ENCODE data around the gene ADGRD1.

Gene ADGRD1

DNA sequence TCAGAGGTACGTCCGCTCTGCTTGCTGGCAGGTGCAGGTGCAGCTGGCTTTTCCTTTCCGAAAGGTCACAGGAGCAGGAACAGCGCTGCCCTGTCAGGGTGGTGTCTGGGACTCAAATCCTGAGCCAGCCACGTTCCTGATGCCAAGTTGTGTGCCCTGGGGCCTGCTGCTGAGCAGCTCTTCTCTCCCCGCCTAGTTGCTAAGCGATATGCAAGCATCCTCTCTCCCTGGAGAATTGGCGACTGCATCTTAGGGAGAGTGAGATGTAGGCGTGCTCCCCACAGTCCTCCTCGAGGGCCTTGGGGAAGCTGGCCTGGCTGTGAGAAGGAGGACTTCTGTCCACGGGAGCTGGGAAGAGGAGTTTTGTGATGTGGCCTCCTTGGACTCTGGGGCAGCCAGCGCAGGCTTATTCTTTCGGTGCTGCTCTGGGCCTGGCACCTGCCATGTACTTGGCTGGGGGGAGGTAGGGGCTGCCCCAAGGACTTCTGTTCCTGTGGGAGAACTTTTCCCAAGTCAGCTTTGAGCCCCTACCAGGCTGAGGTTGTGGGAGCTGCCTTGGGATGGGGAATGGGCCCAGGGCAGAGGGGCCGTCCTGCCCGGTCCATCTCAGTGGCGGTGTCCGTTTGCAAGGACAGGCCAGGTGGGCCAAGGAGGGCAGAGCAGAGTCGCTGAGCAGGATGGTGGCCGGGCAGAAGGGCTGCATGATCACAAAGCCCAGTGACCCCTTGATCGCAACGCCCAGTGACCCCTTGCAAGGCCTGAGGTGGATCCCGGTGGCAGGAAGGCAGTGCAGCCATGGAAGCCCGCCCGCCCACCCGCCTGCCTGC is 183.5 kb downstream of the ADGRD1 start:
- Histone ChIP-seq H3K27me3 (ENCODE audit: insufficient read depth, low read length) (no peaks in the 10 kb centered on the region), H4K91ac (ENCODE audit: low read depth, low read length) (no peak overlapping the region), H2BK5ac (ENCODE audit: low read depth, low read length, poor library complexity) (no peak overlapping the region), H3K9ac (ENCODE audit: low read length) (no peak overlapping the region), H3K4me1 (ENCODE audit: control insufficient read depth in 1 of 2, insufficient read depth in 2 of 2, low read length in 2 of 2) (no peaks in the 10 kb centered on the region), H2AK5ac (ENCODE audit: low read length) (no peak overlapping the region), H3K36me3 (ENCODE audit: control insufficient read depth in 1 of 2, insufficient read depth in 2 of 2, low read length in 2 of 2) (no peaks in the 10 kb centered on the region), H4K8ac (ENCODE audit: low read depth, low read length) (no peak overlapping the region), H3K9me3 (ENCODE audit: insufficient read depth, low read depth, low read length) (no peaks in the 10 kb centered on the region), H3K79me1 (ENCODE audit: low read length) (no peaks in the 10 kb centered on the region), H3K23ac (ENCODE audit: low read length) (no peak overlapping the region), H2BK12ac (ENCODE audit: low read length) (no peak overlapping the region), H3K4ac (ENCODE audit: low read depth, low read length) (no peak overlapping the region), H3K4me2 (ENCODE audit: low read length) (no peak overlapping the region), H3K14ac (ENCODE audit: low read length) (no peak overlapping the region), H4K12ac (ENCODE audit: low read depth, low read length) (no peak overlapping the region), H2AFZ (ENCODE audit: insufficient read depth, low read length, poor library complexity) (no peak overlapping the region), H3K4me3 (ENCODE audit: low read depth, low read length) (no peak overlapping the region), H3K79me2 (ENCODE audit: control insufficient read depth, insufficient read depth, low read length, poor library complexity) (no peaks in the 10 kb centered on the region), H3K27ac (ENCODE audit: low read depth, low read length) (no peak overlapping the region), H3K18ac (ENCODE audit: low read length) (no peak overlapping the region), H2BK120ac (ENCODE audit: insufficient read depth, low read length, poor library complexity) (no peak overlapping the region)
- no peak for DNase-seq
- no CpG with 5 or more reads among the region's 25 CpGs for WGBS (ENCODE audit: extremely low coverage, insufficient coverage, insufficient read length)

DNA sequence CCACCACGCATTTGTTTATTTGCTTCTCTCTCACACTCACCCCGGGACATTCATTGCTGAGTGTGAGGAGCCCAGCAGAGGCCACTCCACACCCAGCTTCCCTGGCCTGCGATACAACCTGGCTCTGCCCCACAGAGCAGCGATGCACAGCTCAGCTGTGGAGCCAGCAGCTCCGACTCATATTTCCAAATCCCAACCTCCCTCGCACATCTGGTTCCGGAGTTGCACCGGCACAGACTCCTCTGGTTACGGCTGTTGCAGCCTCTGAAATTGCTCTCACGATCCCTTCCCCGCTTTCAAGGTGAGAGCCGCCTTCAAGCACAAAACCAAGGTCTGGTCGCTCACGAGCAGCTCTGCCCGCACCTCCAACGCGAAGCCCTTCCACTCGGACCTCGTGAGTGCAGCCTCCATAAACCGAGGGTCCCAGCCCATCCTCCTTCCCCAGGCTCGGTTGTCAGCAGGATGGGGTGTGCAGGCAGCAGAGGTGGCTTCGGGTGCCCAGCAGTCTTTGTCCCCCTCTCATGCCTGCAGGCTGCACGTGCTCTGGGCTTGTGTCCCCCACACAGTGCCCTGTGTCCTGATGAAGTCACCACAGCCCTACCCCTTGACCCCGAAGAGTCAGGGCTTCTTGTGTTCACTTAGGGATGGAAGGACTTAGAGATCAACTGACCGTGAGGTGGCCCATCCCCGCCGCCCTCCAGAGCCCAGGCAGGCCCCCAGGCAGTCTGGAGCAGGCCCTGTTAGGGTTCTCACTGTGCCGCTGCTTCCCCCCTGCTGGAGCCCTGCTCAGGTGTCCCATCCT is 184.3 kb downstream of the ADGRD1 start:
- Histone ChIP-seq H3K18ac (ENCODE audit: low read length) (no peak overlapping the region), H3K27me3 (ENCODE audit: insufficient read depth, low read length) (no peaks in the 10 kb centered on the region)

DNA sequence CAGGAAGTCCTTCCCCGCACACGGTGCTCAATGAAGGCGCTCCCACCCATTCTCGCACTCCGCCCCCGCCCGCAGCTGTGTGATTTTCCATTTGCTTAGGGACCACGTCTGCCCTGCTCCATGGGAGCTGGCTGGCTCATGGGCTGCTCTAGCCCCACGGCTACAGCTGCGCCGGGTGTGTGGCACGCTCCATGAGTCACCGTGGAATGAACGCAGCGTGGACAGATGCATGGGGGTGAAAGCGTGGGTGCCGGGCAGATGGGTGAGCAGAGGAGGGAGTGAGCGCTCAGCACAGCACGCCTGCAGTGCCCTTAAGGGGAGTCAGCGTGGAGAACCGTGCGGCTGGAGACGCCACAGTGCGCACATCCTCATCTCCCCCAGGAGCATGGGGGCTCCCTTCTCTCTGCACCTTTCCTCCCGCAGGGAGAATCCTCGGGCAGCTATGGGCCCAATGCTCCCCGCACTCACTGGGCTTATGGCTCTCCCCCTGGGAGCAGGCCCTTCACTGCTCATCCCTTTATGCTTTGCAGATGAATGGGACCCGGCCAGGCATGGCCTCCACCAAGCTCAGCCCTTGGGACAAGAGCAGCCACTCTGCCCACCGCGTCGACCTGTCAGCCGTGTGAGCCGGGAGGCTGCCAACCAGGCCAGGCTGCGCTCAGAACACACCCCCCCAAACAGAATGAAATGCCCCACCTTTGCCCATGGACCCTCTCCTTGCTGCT is 185.1 kb downstream of the ADGRD1 start:
- Histone ChIP-seq H4K91ac (ENCODE audit: low read depth, low read length) (no peak overlapping the region), H3K4ac (ENCODE audit: low read depth, low read length) (no peak overlapping the region), H2BK120ac (ENCODE audit: insufficient read depth, low read length, poor library complexity) (no peak overlapping the region), H3K27ac (ENCODE audit: low read depth, low read length) (no peak overlapping the region), H3K4me3 (ENCODE audit: low read depth, low read length) (no peak overlapping the region), H3K79me2 (ENCODE audit: control insufficient read depth, insufficient read depth, low read length, poor library complexity) (no peaks in the 10 kb centered on the region), H3K9ac (ENCODE audit: low read length) (no peak overlapping the region), H2BK5ac (ENCODE audit: low read depth, low read length, poor library complexity) (no peak overlapping the region), H2AK5ac (ENCODE audit: low read length) (no peak overlapping the region), H2AFZ (ENCODE audit: insufficient read depth, low read length, poor library complexity) (no peak overlapping the region), H3K36me3 (ENCODE audit: control insufficient read depth in 1 of 2, insufficient read depth in 2 of 2, low read length in 2 of 2) (no peaks in the 10 kb centered on the region), H4K12ac (ENCODE audit: low read depth, low read length) (no peak overlapping the region), H3K27me3 (ENCODE audit: insufficient read depth, low read length) (no peaks in the 10 kb centered on the region), H3K23ac (ENCODE audit: low read length) (no peak overlapping the region), H3K4me1 (ENCODE audit: control insufficient read depth in 1 of 2, insufficient read depth in 2 of 2, low read length in 2 of 2) (no peaks in the 10 kb centered on the region), H3K14ac (ENCODE audit: low read length) (no peak overlapping the region), H3K79me1 (ENCODE audit: low read length) (no peaks in the 10 kb centered on the region), H4K8ac (ENCODE audit: low read depth, low read length) (no peak overlapping the region), H3K4me2 (ENCODE audit: low read length) (no peak overlapping the region), H3K18ac (ENCODE audit: low read length) (no peak overlapping the region), H3K9me3 (ENCODE audit: insufficient read depth, low read depth, low read length) (no peaks in the 10 kb centered on the region), H2BK12ac (ENCODE audit: low read length) (no peak overlapping the region)
- DNase-seq = no peak
- no CpG with 5 or more reads among the region's 34 CpGs for WGBS (ENCODE audit: extremely low coverage, insufficient coverage, insufficient read length)

More for the DNA sequence above, 184.3 kb downstream of the ADGRD1 start:
- Histone ChIP-seq H3K27ac (ENCODE audit: low read depth, low read length) (no peak overlapping the region), H3K9ac (ENCODE audit: low read length) (no peak overlapping the region), H3K4me2 (ENCODE audit: low read length) (no peak overlapping the region), H4K8ac (ENCODE audit: low read depth, low read length) (no peak overlapping the region), H3K36me3 (ENCODE audit: control insufficient read depth in 1 of 2, insufficient read depth in 2 of 2, low read length in 2 of 2) (no peaks in the 10 kb centered on the region), H2BK12ac (ENCODE audit: low read length) (no peak overlapping the region), H3K4me3 (ENCODE audit: low read depth, low read length) (peak overlapping the region; percentile 40), H3K9me3 (ENCODE audit: insufficient read depth, low read depth, low read length) (no peaks in the 10 kb centered on the region), H4K91ac (ENCODE audit: low read depth, low read length) (no peak overlapping the region), H3K79me2 (ENCODE audit: control insufficient read depth, insufficient read depth, low read length, poor library complexity) (no peaks in the 10 kb centered on the region), H3K4ac (ENCODE audit: low read depth, low read length) (no peak overlapping the region), H3K79me1 (ENCODE audit: low read length) (no peaks in the 10 kb centered on the region), H2AFZ (ENCODE audit: insufficient read depth, low read length, poor library complexity) (no peak overlapping the region), H2BK120ac (ENCODE audit: insufficient read depth, low read length, poor library complexity) (no peak overlapping the region), H4K12ac (ENCODE audit: low read depth, low read length) (no peak overlapping the region), H3K14ac (ENCODE audit: low read length) (no peak overlapping the region), H3K4me1 (ENCODE audit: control insufficient read depth in 1 of 2, insufficient read depth in 2 of 2, low read length in 2 of 2) (no peaks in the 10 kb centered on the region), H2BK5ac (ENCODE audit: low read depth, low read length, poor library complexity) (no peak overlapping the region), H3K23ac (ENCODE audit: low read length) (no peak overlapping the region), H2AK5ac (ENCODE audit: low read length) (no peak overlapping the region)
- no CpG with 5 or more reads among the region's 28 CpGs for WGBS (ENCODE audit: extremely low coverage, insufficient coverage, insufficient read length)
- DNase-seq = no peak

DNA sequence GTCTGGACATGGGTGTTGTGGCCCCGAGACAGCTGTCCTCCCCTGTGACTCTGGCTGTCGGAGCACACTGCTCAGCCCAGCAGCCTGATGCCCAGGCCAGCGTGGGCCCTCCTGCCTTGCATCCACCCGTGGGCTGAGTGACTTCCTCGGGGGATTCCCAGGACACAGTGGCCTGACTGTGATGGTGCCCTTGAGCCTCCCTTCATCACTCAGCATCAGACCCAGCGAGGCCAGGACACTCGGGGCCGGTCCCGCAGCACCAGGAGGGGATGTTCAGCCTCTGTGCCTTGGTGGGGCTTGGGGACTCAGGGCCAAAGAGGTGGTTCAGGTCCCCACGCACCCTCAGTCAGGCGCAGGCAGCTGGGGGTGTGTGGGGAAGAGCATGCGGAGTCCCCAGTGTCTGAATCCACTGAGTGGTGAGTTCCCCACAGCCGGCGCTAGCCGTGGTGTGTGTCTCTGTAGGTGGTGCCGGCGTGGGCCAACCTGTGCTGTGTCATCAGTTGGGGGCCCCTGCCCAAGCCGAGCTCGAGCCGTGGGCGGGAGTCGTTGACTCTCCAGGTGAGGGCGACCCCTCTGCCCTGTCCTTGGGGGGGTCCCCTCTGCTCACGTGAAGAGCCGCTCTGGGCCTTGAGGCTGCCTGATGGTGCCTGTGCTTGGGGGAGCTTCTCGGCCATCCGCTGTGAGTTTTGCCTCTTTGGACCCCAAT is 185.8 kb downstream of the ADGRD1 start:
- DNase-seq = no peak
- H3K23ac ChIP-seq (ENCODE audit: low read length) = no peak overlapping the region
- no peak overlapping the region for H2BK120ac ChIP-seq (ENCODE audit: insufficient read depth, low read length, poor library complexity)
- no peak overlapping the region for H2AFZ ChIP-seq (ENCODE audit: insufficient read depth, low read length, poor library complexity)
- no peak overlapping the region for H2BK12ac ChIP-seq (ENCODE audit: low read length)
- H3K9ac ChIP-seq (ENCODE audit: low read length) = no peak overlapping the region
- no peak overlapping the region for H3K14ac ChIP-seq (ENCODE audit: low read length)
- no peaks in the 10 kb centered on the region for H3K79me2 ChIP-seq (ENCODE audit: control insufficient read depth, insufficient read depth, low read length, poor library complexity)
- no peaks in the 10 kb centered on the region for H3K79me1 ChIP-seq (ENCODE audit: low read length)
- H3K27me3 ChIP-seq (ENCODE audit: insufficient read depth, low read length) = no peaks in the 10 kb centered on the region
- no peaks in the 10 kb centered on the region for H3K9me3 ChIP-seq (ENCODE audit: insufficient read depth, low read depth, low read length)
- H2AK5ac ChIP-seq (ENCODE audit: low read length) = no peak overlapping the region
- no peak overlapping the region for H4K91ac ChIP-seq (ENCODE audit: low read depth, low read length)
- no CpG with 5 or more reads among the region's 27 CpGs for WGBS (ENCODE audit: extremely low coverage, insufficient coverage, insufficient read length)
- no peak overlapping the region for H2BK5ac ChIP-seq (ENCODE audit: low read depth, low read length, poor library complexity)
- no peak overlapping the region for H4K8ac ChIP-seq (ENCODE audit: low read depth, low read length)
- H3K4me3 ChIP-seq (ENCODE audit: low read depth, low read length) = no peak overlapping the region
- no peaks in the 10 kb centered on the region for H3K36me3 ChIP-seq (ENCODE audit: control insufficient read depth in 1 of 2, insufficient read depth in 2 of 2, low read length in 2 of 2)
- H4K12ac ChIP-seq (ENCODE audit: low read depth, low read length) = no peak overlapping the region
- H3K4me1 ChIP-seq (ENCODE audit: control insufficient read depth in 1 of 2, insufficient read depth in 2 of 2, low read length in 2 of 2) = no peaks in the 10 kb centered on the region
- H3K4ac ChIP-seq (ENCODE audit: low read depth, low read length) = no peak overlapping the region
- no peak overlapping the region for H3K18ac ChIP-seq (ENCODE audit: low read length)
- H3K4me2 ChIP-seq (ENCODE audit: low read length) = no peak overlapping the region
- H3K27ac ChIP-seq (ENCODE audit: low read depth, low read length) = no peak overlapping the region

Data from trophoblast cell (in vitro differentiated cells and primary cell).